GM18867 (cell line): ENCODE data around the gene UTS2.

ENCODE experiments used
- ATAC-seq: cut with Tn5 transposase; IDR thresholded peaks from one replicate; pipeline ENCODE4 v1.9.1; 2021; ENCODE audit warnings: mild to moderate bottlenecking, moderate library complexity; ENCODE audit not compliant: unreplicated experiment

Gene UTS2, protein sequence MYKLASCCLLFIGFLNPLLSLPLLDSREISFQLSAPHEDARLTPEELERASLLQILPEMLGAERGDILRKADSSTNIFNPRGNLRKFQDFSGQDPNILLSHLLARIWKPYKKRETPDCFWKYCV

DNA sequence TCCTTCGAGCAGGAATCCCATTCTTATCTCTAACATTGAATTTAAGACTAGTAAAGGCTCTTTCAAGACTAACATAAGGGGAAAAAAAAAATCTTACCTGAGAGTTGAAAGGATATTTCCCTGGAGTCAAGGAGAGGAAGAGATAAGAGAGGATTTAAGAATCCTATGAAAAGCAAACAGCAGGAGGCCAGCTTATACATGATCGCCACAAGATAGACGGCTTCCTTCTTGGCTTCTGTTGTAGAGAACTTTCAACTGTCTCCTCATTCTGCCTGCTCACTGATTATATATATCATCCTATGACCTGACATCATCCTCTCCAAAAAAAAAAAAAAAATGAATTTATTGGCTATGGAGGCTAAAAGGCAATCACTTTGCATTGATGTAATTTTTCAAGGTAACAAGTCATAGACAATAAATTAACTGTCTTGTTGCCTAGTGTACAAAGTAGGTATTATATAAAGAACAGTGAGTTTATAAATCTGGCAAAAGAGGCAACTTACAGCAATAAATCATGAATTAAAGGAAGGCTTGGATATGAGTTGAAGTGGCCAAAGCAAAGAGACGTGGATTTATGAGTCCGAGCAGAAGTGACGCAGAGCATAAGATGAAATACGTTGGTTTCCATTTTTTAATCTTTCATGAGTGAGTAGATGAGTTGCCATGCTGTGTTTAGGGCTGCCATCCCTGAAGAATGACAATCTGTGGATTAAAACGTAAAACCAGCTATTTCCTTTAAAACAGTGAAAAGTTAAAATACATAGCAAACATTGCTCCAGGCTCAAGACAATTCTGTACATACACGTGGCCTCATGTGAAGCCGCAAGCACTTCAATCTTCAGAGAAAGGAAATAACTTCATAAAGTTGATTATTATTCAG, at the start of gene UTS2:
Gene UTS2 (minus strand): TSS at position 262 of the 880 bp plus-strand sequence. CDS start 62 bp downstream, at position 200.
- no peak for ATAC-seq

DNA sequence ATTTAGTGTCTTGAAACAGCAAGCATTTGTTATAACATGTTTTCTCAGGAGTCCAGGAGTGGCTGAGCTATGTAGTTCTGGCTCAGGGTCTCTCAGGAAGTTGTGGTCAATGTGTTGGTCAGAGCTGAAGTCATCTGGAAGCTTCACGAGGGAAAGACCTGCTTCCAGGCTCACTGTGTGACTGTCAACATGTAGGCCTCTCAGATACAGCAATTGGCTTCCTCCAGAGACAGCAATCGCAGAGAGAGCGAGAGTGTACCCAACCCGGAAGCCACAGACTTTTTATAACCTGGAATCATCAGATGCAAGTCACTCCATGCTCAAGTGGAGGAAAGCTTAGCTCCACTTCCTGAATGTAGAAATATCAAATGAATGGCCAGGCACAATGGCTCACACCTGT, 46.9 kb upstream of the UTS2 start:
- no peak for ATAC-seq

DNA sequence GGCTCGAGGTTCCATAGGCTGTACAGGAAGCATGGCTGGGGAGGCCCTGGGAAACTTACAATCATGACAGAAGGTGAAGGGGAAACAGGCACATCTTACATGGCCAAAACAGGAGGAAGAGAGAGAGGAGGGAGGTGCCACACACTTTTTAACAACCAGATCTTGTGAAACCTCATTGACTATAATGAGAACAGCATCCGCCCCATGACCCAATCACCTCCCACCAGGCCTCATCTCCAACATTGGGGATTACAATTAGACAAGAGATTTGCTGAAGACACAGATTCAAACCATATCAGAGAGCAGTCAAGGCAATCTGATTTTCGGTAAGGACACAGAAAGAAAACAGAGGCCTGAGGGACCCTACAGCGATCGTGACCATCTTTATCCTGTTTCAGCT, 46.1 kb upstream of the UTS2 start:
- ATAC-seq, result no peak

DNA sequence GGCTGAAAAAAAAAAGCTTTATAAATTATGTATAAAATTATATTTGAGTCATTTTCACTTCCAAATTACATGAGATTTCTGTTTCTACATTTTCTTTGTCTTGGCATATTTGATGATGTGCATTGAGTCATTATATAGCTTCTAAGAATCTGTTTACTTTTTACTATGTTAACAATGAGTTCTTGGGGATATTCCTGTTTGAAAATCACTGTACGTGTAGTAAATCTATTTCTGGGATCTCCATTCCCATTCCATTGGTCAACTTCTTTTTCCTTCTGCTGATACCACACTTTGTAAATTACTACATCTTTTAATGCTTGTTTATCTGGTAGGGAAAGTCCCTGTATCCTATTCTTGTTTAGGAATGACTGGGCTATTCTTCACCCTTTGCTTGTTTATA, 44.1 kb upstream of the UTS2 start:
- ATAC-seq, result no peak

DNA sequence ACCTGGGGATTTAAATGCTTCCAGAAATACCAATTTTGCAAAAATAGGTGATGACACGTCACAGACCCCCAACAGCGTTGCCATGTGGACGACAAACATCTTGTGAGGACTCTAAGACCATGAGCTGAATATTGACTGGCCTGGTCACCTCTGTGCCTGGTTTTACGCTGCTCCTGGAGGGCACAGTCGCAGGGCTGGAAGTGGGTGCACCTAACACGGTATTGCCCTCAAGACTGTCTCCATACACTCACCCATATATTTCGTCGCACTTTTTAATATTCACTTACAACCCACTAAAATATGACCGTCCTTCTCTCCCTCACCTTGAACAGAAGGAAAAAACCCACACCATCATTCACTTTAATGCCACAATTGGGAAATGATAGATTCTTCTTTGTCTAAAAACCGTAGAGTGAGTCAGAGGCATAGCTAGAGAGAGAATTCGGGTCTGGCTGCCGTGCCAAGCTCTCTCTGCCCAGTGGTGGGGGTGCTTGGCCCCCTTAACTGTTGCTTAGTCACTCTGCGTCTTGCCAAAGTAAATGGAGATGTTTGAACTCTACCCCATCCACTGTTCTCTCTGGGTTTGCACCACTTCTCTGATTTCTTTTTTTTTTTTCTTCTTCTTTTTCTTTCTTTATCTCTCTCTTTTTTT, 40.8 kb upstream of the UTS2 start:
- no peak for ATAC-seq

DNA sequence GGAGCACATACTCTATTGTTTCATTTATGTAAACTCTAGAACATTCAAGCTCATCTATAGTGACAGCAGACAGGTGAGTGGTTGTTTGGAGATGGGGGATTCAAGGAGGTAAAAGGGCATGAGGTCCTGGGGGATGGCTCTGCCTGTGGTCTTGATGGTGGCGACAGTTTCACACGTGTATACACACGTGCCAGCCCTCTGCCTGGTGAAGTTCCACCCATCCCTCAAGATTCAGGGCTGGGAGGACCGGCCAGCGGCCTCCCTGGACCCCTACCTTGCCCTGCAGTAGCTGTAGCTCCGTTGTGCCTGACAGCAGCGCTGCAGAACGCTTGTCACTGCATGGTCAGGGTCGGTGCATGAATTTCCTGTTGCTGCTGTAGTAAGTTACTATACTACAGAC, 38.9 kb upstream of the UTS2 start:
- ATAC-seq, result no peak

DNA sequence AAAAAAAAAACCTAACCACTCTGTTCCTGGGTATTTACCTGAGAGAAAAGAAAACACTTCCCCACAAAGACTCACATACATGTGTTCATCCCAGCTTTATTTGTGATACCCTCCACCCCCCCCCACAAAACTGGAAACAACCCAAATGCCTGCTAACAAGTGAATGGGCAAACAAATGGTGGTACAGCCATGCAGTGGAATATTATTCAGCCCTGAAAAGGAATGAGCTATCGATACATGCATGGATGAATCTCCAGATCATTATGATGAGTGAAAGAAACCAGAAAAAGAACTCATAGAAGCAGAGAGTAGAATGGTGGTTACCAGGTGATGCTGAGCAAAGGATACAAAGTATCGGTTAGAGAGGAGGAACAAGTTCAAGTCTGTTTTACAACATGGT, 38.0 kb upstream of the UTS2 start:
- no peak for ATAC-seq

DNA sequence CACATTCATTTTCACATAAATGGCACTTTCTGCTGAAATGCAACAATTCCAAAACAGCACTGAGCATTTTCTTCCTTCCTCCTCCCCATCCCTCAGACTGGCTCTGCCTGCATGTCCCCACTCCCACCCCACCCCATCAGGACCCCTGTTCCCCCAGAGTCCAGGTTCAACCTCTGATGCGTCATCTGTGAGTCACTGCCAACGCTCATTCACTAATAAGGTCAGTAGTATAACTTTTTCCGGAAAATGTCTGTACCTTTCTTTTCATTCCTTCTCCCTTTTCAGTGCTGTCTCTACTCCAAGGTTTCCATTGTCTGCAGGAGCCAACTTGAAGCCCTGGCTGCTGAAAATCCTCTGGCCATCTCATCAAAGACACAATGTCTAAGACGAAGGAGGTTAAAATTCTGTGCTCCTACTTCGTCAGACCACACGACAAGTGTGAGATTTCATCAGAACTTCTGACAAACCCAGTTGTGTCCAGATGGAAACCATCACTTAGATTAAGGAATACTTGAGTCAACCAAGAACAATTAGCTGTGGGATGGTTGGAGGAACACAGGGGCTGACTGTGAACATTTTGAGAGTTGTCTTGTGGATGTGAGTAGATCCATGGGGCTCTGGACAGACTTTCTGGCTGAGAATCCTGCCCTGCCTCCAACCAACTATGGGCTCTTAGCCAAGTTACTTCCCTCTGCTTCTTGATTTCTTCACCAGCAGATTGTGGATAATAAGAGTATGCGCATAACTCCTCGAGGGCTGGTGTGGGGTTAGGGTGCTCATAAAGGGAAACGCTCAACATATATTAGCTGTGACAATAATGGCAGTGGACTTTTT, 35.6 kb upstream of the UTS2 start:
- ATAC-seq, result no peak

DNA sequence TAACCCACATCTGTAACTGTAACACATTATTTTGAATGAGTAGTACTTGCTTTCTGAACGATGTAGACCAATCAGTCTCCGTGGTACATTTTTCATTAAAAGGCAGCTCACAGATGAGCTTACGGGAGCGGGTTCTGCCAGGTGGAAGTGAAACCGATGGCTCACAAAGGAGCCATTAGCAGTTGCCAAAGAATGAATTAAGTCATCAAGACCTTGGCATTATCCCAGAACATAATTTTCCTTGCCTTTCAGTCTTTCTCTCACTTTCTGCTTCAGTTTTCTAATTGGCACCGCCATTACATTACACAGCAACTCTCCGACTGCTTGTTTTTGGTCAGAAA, 33.5 kb upstream of the UTS2 start:
- ATAC-seq, result no peak

DNA sequence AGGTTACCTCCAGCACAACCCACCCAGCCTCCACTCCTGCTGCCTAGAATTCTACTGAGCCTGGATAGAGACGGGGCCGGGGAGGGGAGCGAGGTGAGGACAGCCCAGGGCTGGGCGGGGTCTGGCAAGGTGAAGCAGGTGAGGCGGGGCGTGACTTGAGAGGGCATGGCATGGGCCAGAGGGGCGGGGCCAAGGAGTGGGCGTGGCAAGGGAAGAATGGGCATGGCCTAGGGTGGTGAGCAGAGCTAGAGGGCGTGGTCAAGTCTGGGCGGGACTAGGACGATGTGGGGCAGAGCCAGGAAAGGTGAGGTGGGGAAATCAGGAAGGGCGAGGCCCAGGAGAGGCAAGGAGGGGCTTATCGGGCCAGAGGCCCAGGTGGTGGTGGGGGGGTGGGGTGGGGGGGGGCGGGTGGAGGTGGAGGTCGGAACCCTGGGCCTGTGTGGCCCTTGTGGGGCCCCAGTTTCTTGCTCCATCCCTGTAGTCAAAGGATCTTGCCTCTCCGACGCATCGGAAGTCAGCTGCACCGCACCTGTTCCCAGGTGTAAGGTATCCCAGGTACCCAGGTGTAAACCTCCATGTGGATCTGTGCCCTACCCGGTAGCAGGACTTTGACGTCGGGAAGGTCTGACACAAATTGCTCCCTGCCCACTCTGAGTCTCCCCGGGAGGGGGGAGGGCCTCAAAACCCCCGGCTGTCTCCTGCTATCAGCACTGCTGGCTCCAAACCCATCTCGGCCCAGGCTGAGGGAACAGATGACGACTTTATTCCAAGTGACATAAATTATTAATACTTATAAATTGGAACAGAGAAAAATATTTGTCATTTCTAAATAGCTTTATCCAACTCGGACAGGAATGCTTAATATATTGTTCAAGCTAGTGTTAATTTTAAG, 32.9 kb upstream of the UTS2 start:
- ATAC-seq, result no peak

DNA sequence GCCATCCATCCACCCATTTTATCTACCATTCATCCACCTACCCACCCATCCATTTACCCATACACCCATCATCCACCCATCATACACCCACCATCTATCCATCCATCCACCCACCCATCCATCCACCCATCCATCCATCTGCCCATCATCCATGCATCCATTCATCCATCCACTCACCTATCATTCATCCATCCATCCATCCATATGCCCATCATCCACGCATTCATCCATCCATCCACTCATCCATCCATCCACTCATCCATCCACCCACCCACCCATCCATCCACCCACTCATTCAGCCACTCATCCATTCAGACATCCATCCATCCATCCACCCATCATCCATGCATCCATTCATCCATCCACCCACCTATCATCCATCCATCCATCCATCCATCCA, 31.9 kb upstream of the UTS2 start:
- ATAC-seq, result no peak

DNA sequence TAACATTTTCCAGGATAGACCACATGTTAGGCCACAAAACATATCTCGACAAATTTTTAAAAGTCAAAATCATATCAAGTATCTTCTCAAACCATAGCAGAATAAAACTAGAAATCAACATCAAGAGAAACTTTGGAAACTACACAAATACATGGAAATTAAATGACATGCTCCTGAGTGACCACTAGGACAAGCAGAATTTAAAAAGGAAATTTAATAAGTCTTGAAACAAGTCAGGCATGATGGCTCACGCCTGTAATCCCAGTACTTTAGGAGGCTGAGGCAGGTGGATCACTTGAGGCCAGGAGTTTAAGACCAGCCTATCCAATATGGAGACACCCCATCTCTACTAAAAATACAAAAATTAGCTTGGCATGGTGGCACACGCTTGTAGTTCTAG, 26.4 kb upstream of the UTS2 start:
- no peak for ATAC-seq

DNA sequence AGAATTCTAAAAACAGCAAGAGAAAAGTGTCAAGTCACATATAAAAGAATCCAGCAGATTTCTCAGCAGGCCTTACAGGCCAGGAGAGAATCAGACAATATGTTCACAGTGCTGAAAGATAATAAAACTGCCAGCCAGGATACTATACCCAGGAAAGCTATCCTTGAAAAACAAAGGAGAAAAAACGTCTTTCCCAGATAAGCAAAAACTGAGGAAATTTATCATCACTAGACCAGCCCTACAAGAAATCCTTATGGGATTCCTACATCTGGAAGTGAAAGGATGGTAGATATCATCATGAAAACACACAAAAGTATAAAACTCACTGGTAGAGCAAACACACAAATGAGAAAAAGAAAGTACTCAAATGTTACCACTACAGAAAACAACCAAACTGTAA, 25.2 kb upstream of the UTS2 start:
- no peak for ATAC-seq

DNA sequence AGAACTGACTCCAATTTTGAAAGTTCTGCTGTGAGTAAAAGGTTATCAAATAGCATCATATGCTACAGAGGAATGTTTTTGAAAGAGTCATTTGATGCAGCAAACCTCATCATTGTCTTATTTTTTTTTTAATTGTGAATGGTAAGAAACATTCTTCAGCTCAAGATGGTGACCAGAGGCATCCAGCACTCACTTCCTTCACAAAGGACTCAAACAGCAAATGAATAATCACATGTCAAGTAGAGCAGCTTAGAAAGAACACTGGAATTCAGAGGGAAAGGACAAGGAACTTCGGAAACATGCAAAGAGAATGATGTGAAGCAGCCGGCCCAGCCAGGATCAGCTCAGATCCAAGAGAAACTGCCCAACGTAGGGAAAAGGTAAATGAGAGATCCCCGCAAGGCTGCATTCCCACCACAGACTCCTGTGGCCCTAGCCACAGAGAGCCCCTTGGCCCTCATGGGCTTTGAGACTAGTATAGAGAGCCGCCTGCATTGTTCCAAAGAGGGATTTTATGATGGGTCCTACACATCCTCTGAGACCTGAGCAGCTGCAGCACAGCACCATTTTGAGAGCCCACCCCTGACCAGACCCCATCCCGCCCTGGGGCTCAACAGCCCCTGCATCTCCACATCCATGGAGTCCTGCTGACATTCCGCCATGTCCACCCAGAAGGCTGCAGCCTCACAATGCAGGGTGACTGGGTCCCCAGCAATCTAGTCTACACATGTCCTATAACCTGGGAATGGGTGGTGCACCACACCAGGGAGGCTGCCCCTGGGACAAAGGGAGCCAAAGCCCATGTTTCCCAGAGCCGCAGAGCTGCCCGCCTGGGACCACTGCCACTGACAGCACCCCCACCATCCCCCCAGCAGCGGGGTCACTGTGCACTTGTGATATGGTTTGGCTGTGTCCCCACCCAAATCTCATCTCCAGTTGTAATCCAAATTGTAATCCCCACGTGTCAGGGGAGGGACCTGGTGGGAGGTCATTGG, 21.2 kb upstream of the UTS2 start:
- ATAC-seq, result no peak

DNA sequence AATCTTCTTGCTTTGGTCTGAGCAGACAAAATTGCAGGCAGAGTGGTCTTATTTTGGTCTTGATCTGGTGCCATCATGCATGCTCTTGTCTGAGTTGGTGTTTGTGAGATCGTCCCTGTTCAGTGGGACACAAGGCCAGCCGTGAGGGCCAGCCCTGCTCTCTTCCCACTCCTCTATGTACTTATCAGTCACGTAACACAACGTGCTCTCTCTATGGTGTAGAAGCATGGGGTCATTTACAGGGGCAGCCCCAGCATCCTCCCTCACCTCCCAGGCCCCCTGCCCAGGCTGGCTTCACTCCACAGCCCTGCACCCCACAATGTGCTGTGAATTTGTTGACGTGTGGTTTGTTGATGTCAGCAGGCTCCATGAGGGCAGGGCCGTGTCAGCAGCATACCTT, 18.3 kb upstream of the UTS2 start:
- no peak for ATAC-seq

DNA sequence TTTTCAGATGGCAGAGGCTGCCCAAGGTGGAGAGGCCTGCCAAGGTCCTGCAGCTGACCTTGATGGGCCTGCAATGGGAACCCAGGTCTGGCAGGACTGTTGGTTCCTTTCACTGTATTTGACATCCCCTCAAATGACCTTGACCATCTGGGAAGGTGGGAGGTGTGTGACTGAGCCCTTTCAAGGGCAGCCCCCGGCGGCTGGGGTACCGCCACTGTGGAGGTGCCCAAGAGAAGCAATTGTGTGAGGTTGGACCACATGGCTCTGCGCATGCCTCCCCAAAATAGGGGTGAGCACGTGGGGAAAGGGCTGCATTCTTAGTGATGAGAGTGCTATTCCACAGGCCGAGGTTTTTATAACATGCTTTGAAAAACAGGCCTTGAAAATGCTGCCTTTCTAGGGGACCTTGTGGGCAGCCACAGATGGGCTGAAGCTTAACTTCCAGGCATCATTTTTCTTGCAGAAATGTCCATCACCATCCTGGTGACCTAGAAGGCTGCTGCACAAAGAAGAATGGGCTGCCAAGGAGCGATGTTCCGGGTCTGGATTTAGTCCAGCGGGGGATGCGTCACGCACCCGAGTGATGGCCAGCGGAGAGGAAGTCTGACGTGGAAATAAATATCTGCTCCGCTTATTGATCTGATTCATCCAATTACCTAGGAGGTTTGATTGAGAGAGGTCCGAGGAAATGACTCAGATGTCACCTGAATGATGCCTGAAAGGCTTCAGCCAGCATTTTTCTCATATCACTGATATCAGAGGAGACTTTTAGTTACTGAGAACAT, 16.5 kb upstream of the UTS2 start:
- no peak for ATAC-seq

DNA sequence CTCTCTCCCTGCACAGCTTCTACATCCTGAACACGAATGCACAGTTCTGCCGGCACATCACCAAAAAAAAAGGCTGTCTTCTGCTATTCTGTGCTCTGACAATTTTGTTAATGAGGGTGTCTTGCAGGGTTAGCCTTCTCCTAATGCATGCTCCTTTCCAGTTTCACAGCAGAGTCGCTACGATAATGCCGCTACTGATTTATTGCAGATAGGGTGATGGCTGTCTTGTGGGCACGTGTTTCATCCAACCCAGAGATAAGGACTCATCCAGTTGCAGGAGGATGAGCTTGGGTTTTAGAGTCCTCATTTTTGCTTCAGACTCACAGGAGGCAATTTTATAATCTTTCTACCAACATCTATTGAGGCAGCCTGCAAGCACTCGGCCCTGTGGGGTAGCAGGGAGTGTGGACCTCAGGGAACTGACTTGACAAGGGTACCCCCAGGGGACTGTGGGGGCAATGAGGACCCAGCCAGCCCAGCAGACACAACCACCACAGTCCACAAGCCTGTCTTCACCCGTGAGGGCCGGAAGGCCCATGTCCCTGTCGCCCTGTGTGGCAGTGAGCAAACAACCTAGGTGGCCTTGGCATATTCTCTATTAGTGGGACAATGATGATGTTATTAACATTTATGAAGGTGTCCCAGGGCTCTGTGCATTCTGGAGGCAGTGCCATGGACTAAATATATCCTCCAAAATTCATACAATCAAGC, 15.4 kb upstream of the UTS2 start:
- no peak for ATAC-seq

DNA sequence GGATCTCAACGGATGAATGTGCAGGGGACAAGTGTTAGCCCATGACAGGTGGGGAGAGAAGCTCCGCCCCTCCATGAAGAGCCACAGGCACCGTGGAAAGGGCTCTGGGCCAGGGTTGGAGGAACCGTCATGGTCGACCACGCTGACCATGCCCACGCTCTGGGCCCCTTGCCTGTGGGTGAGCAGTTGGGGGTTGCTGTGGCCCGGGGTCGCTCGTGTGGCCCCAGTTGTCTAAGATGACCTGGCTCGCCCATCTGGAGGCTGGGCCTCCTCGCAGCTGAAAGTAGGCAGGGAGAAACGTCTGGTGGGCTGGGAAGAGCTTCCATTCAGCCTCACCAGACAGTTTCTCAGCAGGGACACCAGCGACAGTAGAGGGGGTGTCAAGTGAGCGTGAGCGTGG, 13.1 kb upstream of the UTS2 start:
- no peak for ATAC-seq
